MM.1S (cell line): Measurements from ENCODE around the gene CAPN12.

Experiments used
- EZH2 ChIP-seq: fragments of 300-600 bp; sonication (generic); optimal IDR thresholded peaks from 2 replicates; pipeline ENCODE3; 2017; ENCODE audit warnings: low read depth, mild to moderate bottlenecking, antibody characterized with exemption, low read length, mixed read lengths
- EZH2phosphoT487 ChIP-seq: fragments of 300-600 bp; sonication (generic); IDR thresholded peaks from 2 replicates; pipeline ENCODE4 v1.6.1; 2018; ENCODE audit warnings: antibody characterized with exemption, low read length
- TF ChIP-seq, protein P1 (sequence below): fragments of 300-600 bp; sonication (generic); IDR thresholded peaks from 2 replicates; pipeline ENCODE4 v1.5.1; 2016; ENCODE audit warnings: antibody characterized with exemption, low read length, mixed read lengths

DNA sequence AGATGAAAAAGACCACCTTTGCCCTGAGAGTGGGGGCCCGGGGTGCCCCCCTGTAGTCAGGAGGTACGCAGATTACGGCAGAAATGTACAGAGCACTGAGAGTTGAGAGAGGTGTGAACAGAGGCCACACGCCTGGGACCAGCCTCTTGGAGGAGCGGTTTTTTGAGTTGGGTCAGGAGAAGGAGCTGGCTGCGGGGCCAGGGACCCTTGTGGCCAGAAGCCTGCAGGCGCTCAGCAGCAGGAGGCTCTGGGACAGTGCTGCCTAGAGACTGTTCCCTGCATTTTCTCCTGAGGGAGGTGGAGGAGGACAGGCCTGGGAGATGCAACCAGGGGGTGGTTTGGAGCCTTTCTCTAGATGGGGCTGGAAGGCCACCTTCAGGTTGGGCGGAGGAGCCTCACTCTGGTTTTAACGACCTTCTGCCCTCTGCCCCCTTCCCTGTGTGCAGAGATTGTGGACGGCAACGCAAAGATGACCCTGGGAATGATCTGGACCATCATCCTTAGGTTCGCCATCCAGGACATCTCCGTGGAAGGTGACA is 39.7 kb downstream of the CAPN12 start:
- TF ChIP-seq EZH2 (no peak), EZH2phosphoT487 (no peak)
- TF ChIP-seq, protein P1, sequence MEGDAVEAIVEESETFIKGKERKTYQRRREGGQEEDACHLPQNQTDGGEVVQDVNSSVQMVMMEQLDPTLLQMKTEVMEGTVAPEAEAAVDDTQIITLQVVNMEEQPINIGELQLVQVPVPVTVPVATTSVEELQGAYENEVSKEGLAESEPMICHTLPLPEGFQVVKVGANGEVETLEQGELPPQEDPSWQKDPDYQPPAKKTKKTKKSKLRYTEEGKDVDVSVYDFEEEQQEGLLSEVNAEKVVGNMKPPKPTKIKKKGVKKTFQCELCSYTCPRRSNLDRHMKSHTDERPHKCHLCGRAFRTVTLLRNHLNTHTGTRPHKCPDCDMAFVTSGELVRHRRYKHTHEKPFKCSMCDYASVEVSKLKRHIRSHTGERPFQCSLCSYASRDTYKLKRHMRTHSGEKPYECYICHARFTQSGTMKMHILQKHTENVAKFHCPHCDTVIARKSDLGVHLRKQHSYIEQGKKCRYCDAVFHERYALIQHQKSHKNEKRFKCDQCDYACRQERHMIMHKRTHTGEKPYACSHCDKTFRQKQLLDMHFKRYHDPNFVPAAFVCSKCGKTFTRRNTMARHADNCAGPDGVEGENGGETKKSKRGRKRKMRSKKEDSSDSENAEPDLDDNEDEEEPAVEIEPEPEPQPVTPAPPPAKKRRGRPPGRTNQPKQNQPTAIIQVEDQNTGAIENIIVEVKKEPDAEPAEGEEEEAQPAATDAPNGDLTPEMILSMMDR: no peak
